ENCODE results near the gene TMEM203.

GRCh38 chr9:137237759-137238726 is 32.6 kb upstream of the TMEM203 start:
- no peak for TF ChIP-seq CTCF (conservative IDR thresholded peaks at IDR 0.05; ENCODE audit: low read depth, low read length)
- TF ChIP-seq EZH2 (IDR thresholded peaks at IDR 0.05; ENCODE audit: low read length, unreplicated experiment) = no peak

Data from PC-3 (cell line).